ENCODE results near the gene GSTA4.
"Not testable (repeated sequence)": the region's sequence is repeated elsewhere in the genome, so short reads cannot be mapped to it uniquely, and the experiment has no call there.

The GSTA4 gene

DNA sequence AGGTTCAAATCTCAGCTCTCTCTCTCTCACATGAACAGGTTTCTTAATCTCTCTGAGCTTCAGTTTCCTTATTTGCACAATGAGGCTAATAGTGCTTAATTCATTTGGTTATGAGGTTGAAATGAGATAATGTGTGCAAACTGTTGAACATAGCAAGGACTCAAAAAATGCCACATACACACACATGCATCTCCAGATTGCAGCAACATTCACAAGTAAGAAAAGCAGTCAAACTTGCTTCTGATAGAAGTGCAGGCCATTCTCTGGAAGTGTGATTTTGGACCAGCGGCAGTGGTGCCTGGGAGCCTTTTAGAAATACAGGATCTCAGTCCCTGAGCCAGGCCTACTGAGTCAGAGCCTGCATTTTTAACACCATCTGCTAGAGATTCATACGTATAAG is 25.7 kb downstream of the GSTA4 start:
- no peak for DNase-seq

DNA sequence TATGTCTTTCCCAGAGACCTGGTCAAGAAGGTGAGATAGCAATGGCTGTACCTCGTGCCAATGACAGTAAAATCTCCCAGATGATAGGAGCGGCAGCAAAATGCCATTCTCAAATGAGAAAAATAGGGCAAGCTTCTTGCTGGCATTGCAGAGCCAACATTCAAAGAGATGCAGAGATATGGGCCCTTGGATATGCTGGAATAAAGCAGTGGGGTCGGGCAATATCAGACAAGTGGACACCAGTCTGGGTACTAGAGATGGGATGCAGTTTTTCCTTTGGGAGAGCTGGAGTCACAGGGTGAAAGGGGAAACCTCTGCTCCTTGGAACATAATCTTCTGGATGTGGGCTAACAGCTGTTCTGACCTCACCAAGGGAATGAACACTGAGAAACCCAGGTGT is 29.0 kb downstream of the GSTA4 start:
- no peak for DNase-seq

GRCh38 chr6:52965380-52965779 is 29.7 kb downstream of the GSTA4 start:
- DNase-seq, result no peak

DNA sequence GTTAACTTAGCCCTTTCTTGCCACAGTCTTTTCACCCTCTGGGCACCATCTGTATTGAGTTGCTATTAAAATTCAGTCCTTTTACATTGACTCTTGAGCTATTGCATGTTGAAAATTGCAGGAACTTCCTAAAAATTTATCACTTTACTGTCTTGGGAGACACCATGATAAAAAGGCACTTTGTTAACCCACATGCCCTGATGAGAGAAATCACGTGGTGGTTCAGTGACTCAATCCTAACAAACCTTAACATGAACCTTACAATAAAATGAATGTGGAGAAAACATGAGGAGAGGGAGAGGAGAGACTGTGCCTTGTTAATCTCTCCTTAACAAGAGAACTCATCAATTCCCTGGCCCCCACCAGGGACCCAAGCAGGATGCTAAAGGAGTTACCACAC is 30.8 kb downstream of the GSTA4 start:
- DNase-seq, result no peak

DNA sequence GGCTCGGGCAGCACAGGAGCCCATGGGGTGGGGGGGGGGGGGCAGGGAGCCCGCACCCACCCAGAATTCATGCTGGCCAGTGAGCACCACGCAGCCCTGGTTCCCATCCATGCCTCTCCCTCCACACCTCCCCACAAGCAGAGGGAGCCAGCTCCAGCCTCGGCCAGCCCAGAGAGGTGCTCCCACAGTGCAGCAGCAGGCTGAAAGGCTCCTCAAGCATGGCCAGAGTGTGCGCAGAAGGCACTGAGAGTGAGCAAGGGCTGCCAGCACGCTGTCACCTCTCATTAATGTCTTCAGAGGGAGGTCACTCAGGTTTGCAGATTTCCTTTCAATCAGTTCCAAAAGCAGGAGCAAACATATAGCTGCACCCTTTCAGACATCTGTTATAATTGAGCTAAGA is 32.4 kb downstream of the GSTA4 start:
- no peak for DNase-seq

DNA sequence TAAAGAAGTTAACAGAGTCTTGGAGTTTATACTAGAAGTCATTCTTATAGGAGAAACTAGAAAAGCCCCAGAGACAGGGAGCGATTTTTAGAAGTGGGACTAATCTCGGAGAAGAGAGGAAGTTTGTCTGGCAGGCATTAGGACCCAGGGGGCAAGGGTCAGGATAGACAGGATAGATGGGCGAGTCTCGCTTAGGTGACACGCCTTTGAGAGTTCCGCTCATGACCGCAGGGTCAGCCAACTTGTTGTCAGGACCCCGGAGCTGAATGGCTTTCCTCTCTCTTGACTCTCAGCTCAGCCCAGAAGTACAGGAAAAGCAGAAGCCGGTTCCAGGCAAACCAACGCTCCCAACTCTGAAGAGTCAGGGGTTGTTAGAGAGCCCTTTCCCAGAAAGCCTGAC is 34.1 kb downstream of the GSTA4 start:
- DNase-seq, result not testable (repeated sequence)

DNA sequence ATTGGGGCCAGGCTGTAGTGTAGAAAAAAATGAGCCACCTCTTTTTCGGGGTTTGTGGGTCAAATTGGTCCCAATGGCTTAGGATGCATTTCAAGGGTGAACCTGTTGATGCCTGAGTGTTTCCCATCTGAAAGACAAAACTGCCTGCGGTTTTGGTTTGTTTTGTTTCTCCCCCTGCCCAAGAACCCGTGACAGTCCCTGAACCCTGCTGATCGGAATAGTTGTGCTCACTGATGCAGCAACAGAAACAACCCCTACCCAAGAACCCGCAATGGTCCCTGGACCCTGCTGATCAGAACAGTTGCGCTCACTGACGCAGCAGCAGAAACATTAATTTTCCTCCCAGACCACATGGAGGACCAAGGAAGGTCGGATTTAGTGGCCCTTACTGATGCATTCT is 34.9 kb downstream of the GSTA4 start:
- not testable (repeated sequence) for DNase-seq

DNA sequence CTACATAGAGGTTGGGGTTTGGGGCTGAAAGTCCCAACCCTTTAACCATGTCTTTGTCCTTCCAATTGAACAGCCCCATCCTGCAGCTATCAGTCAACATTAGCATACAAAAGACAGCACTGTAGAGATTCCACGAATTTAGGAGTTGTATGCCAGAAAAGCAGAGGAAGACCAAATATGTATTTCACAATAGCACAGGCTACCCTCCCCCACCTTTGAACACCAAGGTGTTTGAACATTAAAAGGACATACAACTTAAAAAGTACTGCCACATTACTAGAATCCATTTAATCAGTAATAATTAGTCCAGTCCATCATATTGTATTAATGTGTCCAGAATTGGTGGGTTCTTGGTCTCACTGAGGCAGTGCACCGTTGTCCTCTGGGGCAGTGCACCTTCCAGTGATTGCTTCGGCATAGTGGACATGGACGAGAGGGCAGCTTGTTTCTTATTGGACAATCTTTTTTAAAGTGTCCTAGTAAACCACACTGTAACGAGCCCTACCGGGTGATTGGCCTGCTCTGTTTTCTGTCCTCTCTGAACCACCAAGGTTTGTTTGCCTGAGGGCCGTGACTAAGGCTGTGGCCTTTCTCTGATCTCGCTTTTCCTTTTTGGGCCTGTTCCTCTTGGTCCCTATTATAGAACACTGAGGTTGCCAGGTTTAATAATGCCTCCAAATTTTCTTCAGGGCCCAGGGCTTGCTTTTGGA is 36.4 kb downstream of the GSTA4 start:
- no peak for DNase-seq

DNA sequence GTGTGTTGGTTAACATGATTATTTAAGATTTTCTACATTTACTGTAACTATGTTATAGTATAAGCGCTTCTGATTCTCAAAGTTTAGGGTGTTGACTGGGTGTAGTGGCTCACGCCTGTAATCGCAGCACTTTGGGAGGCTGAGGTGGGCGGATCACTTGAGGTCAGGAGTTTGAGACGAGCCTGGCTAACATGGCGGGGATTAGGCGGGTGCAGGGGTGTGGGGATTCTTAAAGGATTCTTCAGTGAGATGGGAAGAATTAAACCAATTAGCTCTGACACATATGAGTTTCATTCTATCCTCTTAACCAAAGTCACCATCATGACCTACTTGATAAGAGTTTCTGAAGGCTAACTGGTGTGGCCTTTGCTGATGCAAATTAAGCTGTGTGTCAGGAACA is 39.2 kb downstream of the GSTA4 start:
- DNase-seq, result no peak

GRCh38 chr6:52953911-52954839 is 40.9 kb downstream of the GSTA4 start:
- no peak for DNase-seq

GRCh38 chr6:52946306-52946705 is 48.8 kb downstream of the GSTA4 start:
- no peak for DNase-seq

DNA sequence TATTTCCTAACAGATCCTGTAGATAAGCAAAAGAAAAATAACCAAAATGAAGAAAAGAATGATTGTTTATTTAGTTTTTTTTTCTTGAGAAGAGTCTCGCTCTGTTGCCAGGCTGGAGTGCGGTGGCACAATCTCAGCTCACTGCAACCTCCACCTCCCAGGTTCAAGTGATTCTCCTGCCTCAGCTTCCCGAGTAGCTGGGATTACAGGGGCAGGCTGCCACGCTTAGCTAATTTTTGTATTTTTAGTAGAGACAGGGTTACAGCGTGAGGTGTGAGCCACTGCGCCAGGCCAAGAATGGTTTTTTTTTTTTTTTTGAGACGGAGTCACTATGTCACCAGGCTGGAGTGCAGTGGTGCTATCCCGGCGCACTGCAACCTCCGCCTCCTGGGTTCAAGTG is 52.3 kb downstream of the GSTA4 start:
- not testable (repeated sequence) for DNase-seq

GRCh38 chr6:52942221-52942620 is 52.9 kb downstream of the GSTA4 start:
- no peak for DNase-seq

DNA sequence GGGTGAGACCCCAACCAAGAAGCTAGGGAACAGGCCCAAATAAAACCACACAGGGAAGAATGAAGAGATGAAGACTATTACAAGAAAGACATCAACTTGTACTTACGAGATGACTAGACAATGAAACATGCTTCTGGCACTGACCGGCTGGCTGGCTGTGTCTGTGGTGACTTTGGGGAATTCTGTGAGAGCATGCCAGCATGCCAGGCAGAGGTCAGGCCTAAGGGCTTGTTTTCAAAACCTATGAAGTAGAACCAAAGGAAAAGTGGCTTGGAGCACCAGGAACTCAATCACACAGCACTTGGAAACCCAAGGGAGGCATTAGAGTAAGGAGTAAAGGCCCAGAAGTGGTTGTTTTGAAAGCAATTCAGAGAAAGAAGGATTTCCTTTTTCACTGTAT is 57.2 kb downstream of the GSTA4 start:
- DNase-seq, result no peak

- DNase-seq, result no peak
These were observed 61.3 kb downstream of the GSTA4 start for GRCh38 chr6:52933778-52934177.

DNA sequence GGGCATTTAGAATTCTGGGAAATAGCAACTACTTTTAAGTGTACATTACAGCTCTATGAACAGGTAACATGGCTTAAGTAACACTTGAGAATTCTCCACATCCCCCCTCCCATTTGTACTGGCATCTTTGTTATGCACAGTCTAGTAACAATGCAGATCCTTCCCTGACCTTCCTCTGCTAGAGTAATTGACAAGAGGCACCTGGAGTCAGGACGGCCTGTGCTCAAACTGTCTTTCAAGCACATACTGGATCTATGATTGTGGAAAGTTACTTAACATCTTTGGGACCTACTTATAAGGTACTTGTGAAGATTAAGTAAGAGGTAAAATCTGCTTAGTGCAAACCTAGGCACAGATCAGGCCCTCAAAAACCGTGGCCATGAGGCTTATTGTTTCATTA is 63.7 kb downstream of the GSTA4 start:
- no peak for DNase-seq

DNA sequence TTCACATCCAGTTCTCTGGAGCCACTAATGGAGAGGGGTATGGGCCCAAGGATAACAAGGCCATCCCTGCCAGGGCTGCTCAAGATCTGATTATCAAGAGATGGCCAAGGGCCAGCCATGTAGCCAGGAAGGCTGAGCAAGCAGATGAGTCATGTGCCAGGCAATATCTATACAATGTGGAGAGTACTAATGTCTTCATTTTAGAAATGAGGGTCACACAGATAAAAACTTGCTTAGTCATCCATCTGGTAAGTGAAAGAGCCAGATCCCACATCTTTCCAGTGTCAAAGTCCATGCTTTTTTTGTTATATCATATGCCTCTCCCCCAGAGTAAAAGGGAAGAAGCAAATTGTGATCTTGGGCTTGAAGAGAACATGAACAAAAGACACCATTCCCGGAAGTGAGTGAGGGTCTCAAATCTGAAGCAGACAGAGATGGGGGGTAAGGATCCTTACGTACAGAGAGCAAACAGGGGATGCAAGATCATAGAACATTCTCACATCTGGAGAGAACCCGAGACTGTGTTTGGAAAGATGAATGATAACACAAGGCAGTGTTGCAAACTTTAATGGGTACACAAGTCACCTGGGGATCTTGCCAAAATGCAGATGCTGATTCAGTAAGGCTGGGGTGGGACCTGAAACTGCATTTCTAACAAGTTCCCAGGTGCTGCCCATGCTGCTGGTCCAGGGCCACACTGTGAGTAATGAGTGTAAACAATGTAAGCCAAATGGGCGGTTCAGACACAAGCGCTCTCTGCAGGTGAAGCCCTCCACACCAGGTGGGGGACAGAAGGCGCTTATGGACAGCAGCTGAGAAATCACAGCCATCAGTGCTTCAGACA is 65.5 kb downstream of the GSTA4 start:
- DNase-seq, result peak; percentile 69
